ENCODE measurements around the gene ANOS1.

The ANOS1 gene

GRCh38 chrX:8749697-8750096 is 17.8 kb upstream of the ANOS1 start:
- TF ChIP-seq CTCF (IDR thresholded peaks at IDR 0.05), result no peak
- no peak overlapping the region for H3K4me3 ChIP-seq
- no peak overlapping the region for H3K27ac ChIP-seq
- no peak for DNase-seq (ENCODE audit: low spot score)

GRCh38 chrX:8748855-8749254 is 16.9 kb upstream of the ANOS1 start:
- H3K4me3 ChIP-seq, result no peak overlapping the region
- DNase-seq (ENCODE audit: low spot score), result no peak
- no peak overlapping the region for H3K27ac ChIP-seq
- TF ChIP-seq CTCF (IDR thresholded peaks at IDR 0.05), result peak; percentile 13

GRCh38 chrX:8743126-8743732 is 11.3 kb upstream of the ANOS1 start:
- H3K27ac ChIP-seq, result no peak overlapping the region
- no peak for TF ChIP-seq CTCF (IDR thresholded peaks at IDR 0.05)
- no peak for DNase-seq (ENCODE audit: low spot score)
- no peak overlapping the region for H3K4me3 ChIP-seq

- TF ChIP-seq CTCF (IDR thresholded peaks at IDR 0.05), result no peak
- H3K4me3 ChIP-seq, result no peak overlapping the region
- no peak overlapping the region for H3K27ac ChIP-seq
- no peak for DNase-seq (ENCODE audit: low spot score)
Observed at GRCh38 chrX:8741981-8742380, 10.0 kb upstream of the ANOS1 start.

GRCh38 chrX:8738588-8739189 is 6.8 kb upstream of the ANOS1 start:
- H3K4me3 ChIP-seq, result no peak overlapping the region
- DNase-seq (ENCODE audit: low spot score), result no peak
- no peak overlapping the region for H3K27ac ChIP-seq
- TF ChIP-seq CTCF (IDR thresholded peaks at IDR 0.05), result no peak

- no peak for DNase-seq (ENCODE audit: low spot score)
- no peak overlapping the region for H3K27ac ChIP-seq
- no peak overlapping the region for H3K4me3 ChIP-seq
- no peak for TF ChIP-seq CTCF (IDR thresholded peaks at IDR 0.05)
Observed at GRCh38 chrX:8737883-8738282, 5.9 kb upstream of the ANOS1 start.

Measured in coronary artery (tissue), 2 donors.